Parathyroid adenoma (tissue), 2 donors: ENCODE measurements around the gene C19orf44.
"Not testable (repeated sequence)": the region's sequence is repeated elsewhere in the genome, so short reads cannot be mapped to it uniquely, and the experiment has no call there.

Source experiments
- H2AFZ ChIP-seq: fragments of 300-600 bp; sonication (generic); one replicate; pipeline ENCODE4 v1.7.0; 2017; ENCODE audit warnings: antibody characterized with exemption, mild to moderate bottlenecking
- H3K27ac ChIP-seq: fragments of 300-600 bp; sonication (generic); one replicate; pipeline ENCODE4 v1.7.0; 2017
- H3K27me3 ChIP-seq: fragments of 300-600 bp; sonication (generic); one replicate; pipeline ENCODE4 v1.7.0; 2017; ENCODE audit warnings: low read length; ENCODE audit not compliant: control insufficient read depth, insufficient read depth
- H3K36me3 ChIP-seq: fragments of 300-600 bp; sonication (generic); one replicate; pipeline ENCODE4 v1.7.0; 2017; ENCODE audit warnings: low read length; ENCODE audit not compliant: control insufficient read depth, insufficient read depth
- H3K4me1 ChIP-seq: fragments of 300-600 bp; sonication (generic); one replicate; pipeline ENCODE4 v1.7.0; 2017; ENCODE audit warnings: control low read depth
- H3K4me2 ChIP-seq: fragments of 300-600 bp; sonication (generic); one replicate; pipeline ENCODE4 v1.7.0; 2017; ENCODE audit warnings: low read length
- H3K4me3 ChIP-seq: fragments of 300-600 bp; sonication (generic); one replicate; pipeline ENCODE4 v1.7.0; 2017; ENCODE audit warnings: low read depth, low read length
- H3K79me2 ChIP-seq: fragments of 300-600 bp; sonication (generic); one replicate; pipeline ENCODE4 v1.7.0; 2017; ENCODE audit warnings: control low read depth
- H3K9ac ChIP-seq: fragments of 300-600 bp; sonication (generic); one replicate; pipeline ENCODE4 v1.7.0; 2017; ENCODE audit warnings: mild to moderate bottlenecking
- H3K9me3 ChIP-seq: fragments of 300-600 bp; sonication (generic); one replicate; pipeline ENCODE4 v1.7.0; 2017; ENCODE audit warnings: low read length; ENCODE audit not compliant: control insufficient read depth
- TF ChIP-seq, protein P1 (sequence below): fragments of 300-600 bp; sonication (generic); IDR thresholded peaks from one replicate; pipeline ENCODE4 v1.7.0; 2017; ENCODE audit warnings: antibody characterized with exemption, mild to moderate bottlenecking
- donor health status: primary hyperparathyroidism.

The C19orf44 gene

DNA sequence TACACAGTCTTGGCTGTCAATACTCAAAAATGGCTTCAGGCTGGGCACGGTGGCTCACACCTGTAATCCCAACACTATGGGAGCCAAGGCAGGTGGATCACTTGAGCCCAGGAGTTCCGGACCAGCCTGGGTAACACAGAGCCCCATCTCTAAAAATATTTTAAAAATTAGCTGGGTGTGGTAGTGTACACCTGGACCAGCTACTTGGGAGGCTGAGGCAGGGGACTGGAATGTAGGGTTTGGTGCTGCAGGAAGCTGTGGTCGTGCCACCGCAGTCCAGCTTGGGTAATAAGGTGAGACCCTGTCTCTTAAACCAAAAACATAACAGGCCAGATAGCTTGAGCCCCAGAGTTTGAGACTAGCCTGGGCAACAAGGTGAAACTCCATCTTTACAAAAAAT lies 52.8 kb downstream of the C19orf44 start:
- no peaks in the 10 kb centered on the region for H3K27me3 ChIP-seq
- H3K27ac ChIP-seq = no peak overlapping the region
- no peak overlapping the region for H2AFZ ChIP-seq
- H3K4me2 ChIP-seq = no peak overlapping the region
- H3K36me3 ChIP-seq = no peaks in the 10 kb centered on the region
- H3K4me1 ChIP-seq = no peaks in the 10 kb centered on the region
- H3K4me3 ChIP-seq = no peak overlapping the region
- no peaks in the 10 kb centered on the region for H3K79me2 ChIP-seq
- TF ChIP-seq, protein P1, sequence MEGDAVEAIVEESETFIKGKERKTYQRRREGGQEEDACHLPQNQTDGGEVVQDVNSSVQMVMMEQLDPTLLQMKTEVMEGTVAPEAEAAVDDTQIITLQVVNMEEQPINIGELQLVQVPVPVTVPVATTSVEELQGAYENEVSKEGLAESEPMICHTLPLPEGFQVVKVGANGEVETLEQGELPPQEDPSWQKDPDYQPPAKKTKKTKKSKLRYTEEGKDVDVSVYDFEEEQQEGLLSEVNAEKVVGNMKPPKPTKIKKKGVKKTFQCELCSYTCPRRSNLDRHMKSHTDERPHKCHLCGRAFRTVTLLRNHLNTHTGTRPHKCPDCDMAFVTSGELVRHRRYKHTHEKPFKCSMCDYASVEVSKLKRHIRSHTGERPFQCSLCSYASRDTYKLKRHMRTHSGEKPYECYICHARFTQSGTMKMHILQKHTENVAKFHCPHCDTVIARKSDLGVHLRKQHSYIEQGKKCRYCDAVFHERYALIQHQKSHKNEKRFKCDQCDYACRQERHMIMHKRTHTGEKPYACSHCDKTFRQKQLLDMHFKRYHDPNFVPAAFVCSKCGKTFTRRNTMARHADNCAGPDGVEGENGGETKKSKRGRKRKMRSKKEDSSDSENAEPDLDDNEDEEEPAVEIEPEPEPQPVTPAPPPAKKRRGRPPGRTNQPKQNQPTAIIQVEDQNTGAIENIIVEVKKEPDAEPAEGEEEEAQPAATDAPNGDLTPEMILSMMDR = no peak
- no peak overlapping the region for H3K9ac ChIP-seq
- H3K9me3 ChIP-seq = no peaks in the 10 kb centered on the region

- H3K4me2 ChIP-seq, H3K79me2 ChIP-seq, H3K36me3 ChIP-seq, H3K27me3 ChIP-seq, H3K27ac ChIP-seq, H3K9ac ChIP-seq, H3K9me3 ChIP-seq, H3K4me3 ChIP-seq, H2AFZ ChIP-seq, H3K4me1 ChIP-seq: not testable (repeated sequence)
Measured at GRCh38 chr19:16551902-16552301, 55.7 kb downstream of the C19orf44 start.

GRCh38 chr19:16554776-16555175 lies 58.6 kb downstream of the C19orf44 start:
- no peaks in the 10 kb centered on the region for H3K27me3 ChIP-seq
- H3K27ac ChIP-seq = no peak overlapping the region
- no peak overlapping the region for H3K4me2 ChIP-seq
- no peaks in the 10 kb centered on the region for H3K4me1 ChIP-seq
- H3K79me2 ChIP-seq = no peaks in the 10 kb centered on the region
- no peak overlapping the region for H3K4me3 ChIP-seq
- TF ChIP-seq, protein P1 = no peak
- no peak overlapping the region for H3K9ac ChIP-seq
- H2AFZ ChIP-seq = no peak overlapping the region
- H3K36me3 ChIP-seq = no peaks in the 10 kb centered on the region
- no peaks in the 10 kb centered on the region for H3K9me3 ChIP-seq

DNA sequence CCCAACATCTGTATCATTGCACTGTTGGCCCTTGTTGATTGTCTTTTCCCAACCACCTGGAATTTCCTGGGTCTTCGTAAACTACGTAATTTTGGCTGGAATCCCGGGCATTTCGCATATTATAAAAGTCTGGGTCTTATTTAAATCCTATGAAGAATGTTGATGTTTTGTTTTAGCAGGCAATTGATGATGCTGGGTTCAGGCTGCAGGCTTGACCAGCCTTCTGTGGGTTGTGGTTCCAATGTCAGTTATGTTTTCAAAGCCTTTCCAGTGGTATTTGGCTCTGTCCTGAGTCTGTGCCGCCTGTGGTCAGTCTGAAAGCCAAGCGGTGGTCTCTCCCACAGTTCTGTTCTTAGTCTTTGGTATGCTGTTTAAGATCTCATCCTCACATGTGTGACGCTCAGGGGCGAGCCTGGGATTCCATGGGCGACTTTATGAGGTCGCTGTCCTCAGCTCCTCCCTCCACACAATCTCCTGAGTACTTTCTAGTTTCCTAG lies 63.6 kb downstream of the C19orf44 start:
- Histone ChIP-seq H3K27me3 (no peaks in the 10 kb centered on the region), H3K4me3 (no peak overlapping the region), H3K4me2 (no peak overlapping the region), H3K79me2 (no peaks in the 10 kb centered on the region), H2AFZ (no peak overlapping the region), H3K9me3 (no peaks in the 10 kb centered on the region), H3K27ac (no peak overlapping the region), H3K4me1 (no peaks in the 10 kb centered on the region), H3K9ac (no peak overlapping the region), H3K36me3 (no peaks in the 10 kb centered on the region)
- TF ChIP-seq, protein P1 = no peak

GRCh38 chr19:16561382-16561781 lies 65.2 kb downstream of the C19orf44 start:
- H3K9ac ChIP-seq = no peak overlapping the region
- H3K27ac ChIP-seq = no peak overlapping the region
- H2AFZ ChIP-seq = no peak overlapping the region
- TF ChIP-seq, protein P1 = no peak
- H3K9me3 ChIP-seq = no peaks in the 10 kb centered on the region
- H3K36me3 ChIP-seq = no peaks in the 10 kb centered on the region
- no peaks in the 10 kb centered on the region for H3K4me1 ChIP-seq
- H3K79me2 ChIP-seq = no peaks in the 10 kb centered on the region
- no peaks in the 10 kb centered on the region for H3K27me3 ChIP-seq
- no peak overlapping the region for H3K4me3 ChIP-seq
- H3K4me2 ChIP-seq = no peak overlapping the region
